HEK293 (cell line): ENCODE data around the gene RPS15.

Experiments used
- OVOL3 ChIP-seq: fragments of 450-650 bp; formaldehyde crosslinking; IDR thresholded peaks from 2 replicates; pipeline ENCODE4 v1.5.1; 2016; ENCODE audit warnings: missing biosample characterization, missing genetic modification characterization
- SETDB1 ChIP-seq: IDR thresholded peaks from one replicate; pipeline ENCODE4 v1.6.1; 2017; ENCODE audit warnings: mild to moderate bottlenecking, low read length, moderate library complexity, mixed read lengths; ENCODE audit not compliant: insufficient read length
- WT1 ChIP-seq: fragments of 450-650 bp; formaldehyde crosslinking; IDR thresholded peaks from 2 replicates; pipeline ENCODE4 v1.5.1; 2016; ENCODE audit warnings: missing biosample characterization, missing genetic modification characterization
- YY2 ChIP-seq: fragments of 450-650 bp; formaldehyde crosslinking; IDR thresholded peaks from 2 replicates; pipeline ENCODE4 v1.5.1; 2016; ENCODE audit warnings: missing biosample characterization, missing genetic modification characterization
- ZBTB1 ChIP-seq: fragments of 450-650 bp; formaldehyde crosslinking; IDR thresholded peaks from 2 replicates; pipeline ENCODE4 v1.5.1; 2016; ENCODE audit warnings: missing biosample characterization, missing genetic modification characterization
- ZBTB48 ChIP-seq: fragments of 450-650 bp; formaldehyde crosslinking; IDR thresholded peaks from 2 replicates; pipeline ENCODE4 v1.5.1; 2016; ENCODE audit warnings: missing biosample characterization, missing genetic modification characterization
- ZBTB8A ChIP-seq: fragments of 450-650 bp; formaldehyde crosslinking; IDR thresholded peaks from 2 replicates; pipeline ENCODE4 v1.5.1; 2016; ENCODE audit warnings: missing biosample characterization, missing genetic modification characterization
- ZFP3 ChIP-seq: fragments of 450-650 bp; formaldehyde crosslinking; IDR thresholded peaks from 2 replicates; pipeline ENCODE4 v1.5.1; 2016; ENCODE audit warnings: low read depth, missing biosample characterization, missing genetic modification characterization
- ZFP41 ChIP-seq: fragments of 450-650 bp; formaldehyde crosslinking; IDR thresholded peaks from 2 replicates; pipeline ENCODE4 v1.5.1; 2016; ENCODE audit warnings: missing biosample characterization, missing genetic modification characterization, borderline replicate concordance
- ZNF10 ChIP-seq: fragments of 450-650 bp; formaldehyde crosslinking; IDR thresholded peaks from 2 replicates; pipeline ENCODE4 v1.5.1; 2017; ENCODE audit warnings: missing biosample characterization, missing genetic modification characterization
- ZNF157 ChIP-seq: fragments of 450-650 bp; formaldehyde crosslinking; IDR thresholded peaks from 2 replicates; pipeline ENCODE4 v1.5.1; 2016; ENCODE audit warnings: missing biosample characterization, missing genetic modification characterization
- ZNF16 ChIP-seq: fragments of 450-650 bp; formaldehyde crosslinking; IDR thresholded peaks from 2 replicates; pipeline ENCODE4 v1.5.1; 2016; ENCODE audit warnings: low read depth, missing biosample characterization, missing genetic modification characterization
- ZNF184 ChIP-seq: fragments of 450-650 bp; IDR thresholded peaks from 2 replicates; pipeline ENCODE4 v1.5.1; 2018; ENCODE audit warnings: missing biosample characterization, mild to moderate bottlenecking, missing genetic modification characterization
- ZNF239 ChIP-seq: fragments of 450-650 bp; formaldehyde crosslinking; IDR thresholded peaks from 2 replicates; pipeline ENCODE4 v1.5.1; 2016; ENCODE audit warnings: missing biosample characterization, missing genetic modification characterization
- ZNF341 ChIP-seq: fragments of 450-650 bp; formaldehyde crosslinking; IDR thresholded peaks from 2 replicates; pipeline ENCODE4; 2016; ENCODE audit warnings: low read depth, missing biosample characterization, missing genetic modification characterization
- ZNF37A ChIP-seq: fragments of 450-650 bp; IDR thresholded peaks from 2 replicates; pipeline ENCODE4 v1.5.1; 2018; ENCODE audit warnings: missing biosample characterization, missing genetic modification characterization
- ZNF501 ChIP-seq: fragments of 450-650 bp; formaldehyde crosslinking; IDR thresholded peaks from 2 replicates; pipeline ENCODE4 v1.5.1; 2016; ENCODE audit warnings: missing biosample characterization, missing genetic modification characterization
- ZNF514 ChIP-seq: fragments of 450-650 bp; formaldehyde crosslinking; IDR thresholded peaks from 2 replicates; pipeline ENCODE4 v1.5.1; 2016; ENCODE audit warnings: missing biosample characterization, missing genetic modification characterization
- ZNF548 ChIP-seq: fragments of 450-650 bp; formaldehyde crosslinking; IDR thresholded peaks from 2 replicates; pipeline ENCODE4 v1.5.1; 2016; ENCODE audit warnings: missing biosample characterization, missing genetic modification characterization
- ZNF624 ChIP-seq: fragments of 450-650 bp; formaldehyde crosslinking; IDR thresholded peaks from 2 replicates; pipeline ENCODE4 v1.5.1; 2017; ENCODE audit warnings: missing biosample characterization, missing genetic modification characterization
- ZNF747 ChIP-seq: fragments of 450-650 bp; formaldehyde crosslinking; IDR thresholded peaks from 2 replicates; pipeline ENCODE4 v1.5.1; 2016; ENCODE audit warnings: missing biosample characterization, missing genetic modification characterization
- ZNF837 ChIP-seq: fragments of 450-650 bp; formaldehyde crosslinking; IDR thresholded peaks from 2 replicates; pipeline ENCODE4 v1.5.1; 2016; ENCODE audit warnings: missing biosample characterization, missing genetic modification characterization
- ZSCAN30 ChIP-seq: fragments of 450-650 bp; IDR thresholded peaks from 2 replicates; pipeline ENCODE4 v1.5.1; 2018; ENCODE audit warnings: missing biosample characterization, mild to moderate bottlenecking, missing genetic modification characterization, moderate library complexity
- TF ChIP-seq, protein P1 (sequence below): fragments of 450-650 bp; formaldehyde crosslinking; IDR thresholded peaks from 2 replicates; pipeline ENCODE4 v1.5.1; 2017; ENCODE audit warnings: missing biosample characterization, missing genetic modification characterization
- TF ChIP-seq, protein P2 (sequence below): fragments of 450-650 bp; formaldehyde crosslinking; IDR thresholded peaks from 2 replicates; pipeline ENCODE4 v1.5.1; 2016; ENCODE audit warnings: missing biosample characterization, missing genetic modification characterization, borderline replicate concordance
- TF ChIP-seq, protein P3 (sequence below): fragments of 450-650 bp; formaldehyde crosslinking; IDR thresholded peaks from 2 replicates; pipeline ENCODE4 v1.5.1; 2016; ENCODE audit warnings: missing biosample characterization, missing genetic modification characterization

RPS15 gene

GRCh38 chr19:1400281-1401137, 37.7 kb upstream of the RPS15 start (continued):
- TF ChIP-seq ZNF10 (tag by site-specific recombination) (no peak), ZNF37A (tag by site-specific recombination) (no peak), ZNF501 (tag by site-specific recombination) (no peak; the same call in 1 of the 2 replicates), SETDB1 (no peak), ZNF624 (tag by site-specific recombination) (no peak), ZBTB1 (tag by site-specific recombination) (no peak), ZFP41 (tag by site-specific recombination) (no peak), ZBTB48 (tag by site-specific recombination) (peak; percentile 70), YY2 (tag by site-specific recombination) (no peak), ZSCAN30 (no peak), OVOL3 (0 out of 2 replicates have a peak, but pooled peaks have one; percentile 13), ZNF837 (no peak), ZNF16 (tag by site-specific recombination) (0 out of 2 replicates have a peak, but pooled peaks have one; percentile 41), ZFP3 (tag by site-specific recombination) (no peak), ZNF239 (no peak), WT1 (peak; percentile 37; the same call in 1 of the 2 replicates), ZBTB8A (peak; percentile 47), ZNF514 (no peak), ZNF341 (tag by site-specific recombination) (peak; percentile 46; the same call in 1 of the 2 replicates), ZNF157 (no peak), ZNF184 (0 out of 2 replicates have a peak, but pooled peaks have one; percentile 29), ZNF548 (no peak), ZNF747 (tag by site-specific recombination) (no peak)
- TF ChIP-seq, protein P1, sequence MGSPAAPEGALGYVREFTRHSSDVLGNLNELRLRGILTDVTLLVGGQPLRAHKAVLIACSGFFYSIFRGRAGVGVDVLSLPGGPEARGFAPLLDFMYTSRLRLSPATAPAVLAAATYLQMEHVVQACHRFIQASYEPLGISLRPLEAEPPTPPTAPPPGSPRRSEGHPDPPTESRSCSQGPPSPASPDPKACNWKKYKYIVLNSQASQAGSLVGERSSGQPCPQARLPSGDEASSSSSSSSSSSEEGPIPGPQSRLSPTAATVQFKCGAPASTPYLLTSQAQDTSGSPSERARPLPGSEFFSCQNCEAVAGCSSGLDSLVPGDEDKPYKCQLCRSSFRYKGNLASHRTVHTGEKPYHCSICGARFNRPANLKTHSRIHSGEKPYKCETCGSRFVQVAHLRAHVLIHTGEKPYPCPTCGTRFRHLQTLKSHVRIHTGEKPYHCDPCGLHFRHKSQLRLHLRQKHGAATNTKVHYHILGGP (tag by site-specific recombination): no peak
- TF ChIP-seq, protein P2, sequence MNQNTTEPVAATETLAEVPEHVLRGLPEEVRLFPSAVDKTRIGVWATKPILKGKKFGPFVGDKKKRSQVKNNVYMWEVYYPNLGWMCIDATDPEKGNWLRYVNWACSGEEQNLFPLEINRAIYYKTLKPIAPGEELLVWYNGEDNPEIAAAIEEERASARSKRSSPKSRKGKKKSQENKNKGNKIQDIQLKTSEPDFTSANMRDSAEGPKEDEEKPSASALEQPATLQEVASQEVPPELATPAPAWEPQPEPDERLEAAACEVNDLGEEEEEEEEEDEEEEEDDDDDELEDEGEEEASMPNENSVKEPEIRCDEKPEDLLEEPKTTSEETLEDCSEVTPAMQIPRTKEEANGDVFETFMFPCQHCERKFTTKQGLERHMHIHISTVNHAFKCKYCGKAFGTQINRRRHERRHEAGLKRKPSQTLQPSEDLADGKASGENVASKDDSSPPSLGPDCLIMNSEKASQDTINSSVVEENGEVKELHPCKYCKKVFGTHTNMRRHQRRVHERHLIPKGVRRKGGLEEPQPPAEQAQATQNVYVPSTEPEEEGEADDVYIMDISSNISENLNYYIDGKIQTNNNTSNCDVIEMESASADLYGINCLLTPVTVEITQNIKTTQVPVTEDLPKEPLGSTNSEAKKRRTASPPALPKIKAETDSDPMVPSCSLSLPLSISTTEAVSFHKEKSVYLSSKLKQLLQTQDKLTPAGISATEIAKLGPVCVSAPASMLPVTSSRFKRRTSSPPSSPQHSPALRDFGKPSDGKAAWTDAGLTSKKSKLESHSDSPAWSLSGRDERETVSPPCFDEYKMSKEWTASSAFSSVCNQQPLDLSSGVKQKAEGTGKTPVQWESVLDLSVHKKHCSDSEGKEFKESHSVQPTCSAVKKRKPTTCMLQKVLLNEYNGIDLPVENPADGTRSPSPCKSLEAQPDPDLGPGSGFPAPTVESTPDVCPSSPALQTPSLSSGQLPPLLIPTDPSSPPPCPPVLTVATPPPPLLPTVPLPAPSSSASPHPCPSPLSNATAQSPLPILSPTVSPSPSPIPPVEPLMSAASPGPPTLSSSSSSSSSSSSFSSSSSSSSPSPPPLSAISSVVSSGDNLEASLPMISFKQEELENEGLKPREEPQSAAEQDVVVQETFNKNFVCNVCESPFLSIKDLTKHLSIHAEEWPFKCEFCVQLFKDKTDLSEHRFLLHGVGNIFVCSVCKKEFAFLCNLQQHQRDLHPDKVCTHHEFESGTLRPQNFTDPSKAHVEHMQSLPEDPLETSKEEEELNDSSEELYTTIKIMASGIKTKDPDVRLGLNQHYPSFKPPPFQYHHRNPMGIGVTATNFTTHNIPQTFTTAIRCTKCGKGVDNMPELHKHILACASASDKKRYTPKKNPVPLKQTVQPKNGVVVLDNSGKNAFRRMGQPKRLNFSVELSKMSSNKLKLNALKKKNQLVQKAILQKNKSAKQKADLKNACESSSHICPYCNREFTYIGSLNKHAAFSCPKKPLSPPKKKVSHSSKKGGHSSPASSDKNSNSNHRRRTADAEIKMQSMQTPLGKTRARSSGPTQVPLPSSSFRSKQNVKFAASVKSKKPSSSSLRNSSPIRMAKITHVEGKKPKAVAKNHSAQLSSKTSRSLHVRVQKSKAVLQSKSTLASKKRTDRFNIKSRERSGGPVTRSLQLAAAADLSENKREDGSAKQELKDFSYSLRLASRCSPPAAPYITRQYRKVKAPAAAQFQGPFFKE: 0 out of 2 replicates have a peak, but pooled peaks have one; percentile 13
- TF ChIP-seq, protein P3, sequence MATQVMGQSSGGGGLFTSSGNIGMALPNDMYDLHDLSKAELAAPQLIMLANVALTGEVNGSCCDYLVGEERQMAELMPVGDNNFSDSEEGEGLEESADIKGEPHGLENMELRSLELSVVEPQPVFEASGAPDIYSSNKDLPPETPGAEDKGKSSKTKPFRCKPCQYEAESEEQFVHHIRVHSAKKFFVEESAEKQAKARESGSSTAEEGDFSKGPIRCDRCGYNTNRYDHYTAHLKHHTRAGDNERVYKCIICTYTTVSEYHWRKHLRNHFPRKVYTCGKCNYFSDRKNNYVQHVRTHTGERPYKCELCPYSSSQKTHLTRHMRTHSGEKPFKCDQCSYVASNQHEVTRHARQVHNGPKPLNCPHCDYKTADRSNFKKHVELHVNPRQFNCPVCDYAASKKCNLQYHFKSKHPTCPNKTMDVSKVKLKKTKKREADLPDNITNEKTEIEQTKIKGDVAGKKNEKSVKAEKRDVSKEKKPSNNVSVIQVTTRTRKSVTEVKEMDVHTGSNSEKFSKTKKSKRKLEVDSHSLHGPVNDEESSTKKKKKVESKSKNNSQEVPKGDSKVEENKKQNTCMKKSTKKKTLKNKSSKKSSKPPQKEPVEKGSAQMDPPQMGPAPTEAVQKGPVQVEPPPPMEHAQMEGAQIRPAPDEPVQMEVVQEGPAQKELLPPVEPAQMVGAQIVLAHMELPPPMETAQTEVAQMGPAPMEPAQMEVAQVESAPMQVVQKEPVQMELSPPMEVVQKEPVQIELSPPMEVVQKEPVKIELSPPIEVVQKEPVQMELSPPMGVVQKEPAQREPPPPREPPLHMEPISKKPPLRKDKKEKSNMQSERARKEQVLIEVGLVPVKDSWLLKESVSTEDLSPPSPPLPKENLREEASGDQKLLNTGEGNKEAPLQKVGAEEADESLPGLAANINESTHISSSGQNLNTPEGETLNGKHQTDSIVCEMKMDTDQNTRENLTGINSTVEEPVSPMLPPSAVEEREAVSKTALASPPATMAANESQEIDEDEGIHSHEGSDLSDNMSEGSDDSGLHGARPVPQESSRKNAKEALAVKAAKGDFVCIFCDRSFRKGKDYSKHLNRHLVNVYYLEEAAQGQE (tag by site-specific recombination): no peak
